Measurements from ENCODE around the gene MRM3.

DNA sequence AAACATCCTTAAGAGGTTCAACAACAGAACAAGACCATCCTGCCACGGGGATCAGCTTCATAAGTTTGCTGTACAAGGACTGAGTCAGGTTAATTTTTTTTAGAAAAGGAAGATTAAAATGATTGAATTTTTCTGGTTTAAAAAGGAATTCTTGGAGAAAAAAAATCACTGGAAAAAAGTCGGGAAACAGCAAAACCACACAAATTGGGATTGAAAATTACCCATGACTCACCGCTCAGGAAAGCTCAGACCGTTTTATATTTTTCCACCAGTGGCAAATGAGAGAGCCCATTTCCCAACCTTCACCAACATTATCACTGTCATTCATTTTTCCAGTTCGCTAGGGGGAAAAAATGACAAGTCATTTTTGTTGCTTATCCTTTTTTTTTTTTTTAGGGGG lies 46.6 kb downstream of the MRM3 start:
- TF ChIP-seq, protein P1, sequence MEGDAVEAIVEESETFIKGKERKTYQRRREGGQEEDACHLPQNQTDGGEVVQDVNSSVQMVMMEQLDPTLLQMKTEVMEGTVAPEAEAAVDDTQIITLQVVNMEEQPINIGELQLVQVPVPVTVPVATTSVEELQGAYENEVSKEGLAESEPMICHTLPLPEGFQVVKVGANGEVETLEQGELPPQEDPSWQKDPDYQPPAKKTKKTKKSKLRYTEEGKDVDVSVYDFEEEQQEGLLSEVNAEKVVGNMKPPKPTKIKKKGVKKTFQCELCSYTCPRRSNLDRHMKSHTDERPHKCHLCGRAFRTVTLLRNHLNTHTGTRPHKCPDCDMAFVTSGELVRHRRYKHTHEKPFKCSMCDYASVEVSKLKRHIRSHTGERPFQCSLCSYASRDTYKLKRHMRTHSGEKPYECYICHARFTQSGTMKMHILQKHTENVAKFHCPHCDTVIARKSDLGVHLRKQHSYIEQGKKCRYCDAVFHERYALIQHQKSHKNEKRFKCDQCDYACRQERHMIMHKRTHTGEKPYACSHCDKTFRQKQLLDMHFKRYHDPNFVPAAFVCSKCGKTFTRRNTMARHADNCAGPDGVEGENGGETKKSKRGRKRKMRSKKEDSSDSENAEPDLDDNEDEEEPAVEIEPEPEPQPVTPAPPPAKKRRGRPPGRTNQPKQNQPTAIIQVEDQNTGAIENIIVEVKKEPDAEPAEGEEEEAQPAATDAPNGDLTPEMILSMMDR (IDR thresholded peaks at IDR 0.05), result no peak
- no peak for TF ChIP-seq POLR2A (IDR thresholded peaks at IDR 0.05)
